ENCODE data around the gene MRPL16.
"Not testable (repeated sequence)": the region's sequence is repeated elsewhere in the genome, so short reads cannot be mapped to it uniquely, and the experiment has no call there.

MRPL16 gene

DNA sequence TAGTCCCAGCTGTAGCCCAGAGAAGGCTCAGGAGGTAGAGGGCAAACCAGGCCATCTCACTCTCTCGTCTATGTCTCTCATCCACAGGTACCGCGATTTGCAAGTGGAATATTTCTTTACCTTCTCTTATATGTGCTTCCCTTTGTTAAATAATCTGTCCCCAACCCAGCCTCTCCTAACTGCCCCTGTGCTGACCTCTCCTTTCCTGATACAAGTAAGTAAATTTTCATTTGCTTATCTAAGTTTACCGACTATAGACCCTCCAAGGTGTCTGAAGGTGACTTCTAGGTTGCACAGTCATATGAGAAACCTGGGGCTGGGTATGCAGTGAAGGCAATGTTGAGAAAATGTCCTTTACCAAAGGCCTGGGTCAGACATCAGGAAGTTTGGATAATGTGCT, 34.8 kb upstream of the MRPL16 start, which contains the start of gene CBLIF:
CBLIF (minus strand) TSS at position 101 of the 400 bp plus-strand sequence; CDS start at position 55, 46 bp downstream.
- no peak within 1 kb of the TSS for H3K27ac ChIP-seq (ENCODE audit: low read depth, low read length)
- H3K36me3 ChIP-seq (ENCODE audit: insufficient read depth, low read length), result no peaks in the 10 kb centered on the region
- H3K4me1 ChIP-seq (ENCODE audit: control insufficient read depth, insufficient read depth, low read length, unreplicated experiment), result no peaks in the 10 kb centered on the region
- peaks cover 23% of the 10 kb centered on the region; the same call in 1 of the 2 replicates for H3K27me3 ChIP-seq (ENCODE audit: insufficient read depth, low read length)
- no peaks in the 10 kb centered on the region for H3K79me2 ChIP-seq (ENCODE audit: control insufficient read depth, insufficient read depth, low read length, unreplicated experiment)
- H2AFZ ChIP-seq (ENCODE audit: low read length, unreplicated experiment), result no peak within 1 kb of the TSS
- no peak within 1 kb of the TSS for H3K4me3 ChIP-seq (ENCODE audit: low read depth, low read length)

DNA sequence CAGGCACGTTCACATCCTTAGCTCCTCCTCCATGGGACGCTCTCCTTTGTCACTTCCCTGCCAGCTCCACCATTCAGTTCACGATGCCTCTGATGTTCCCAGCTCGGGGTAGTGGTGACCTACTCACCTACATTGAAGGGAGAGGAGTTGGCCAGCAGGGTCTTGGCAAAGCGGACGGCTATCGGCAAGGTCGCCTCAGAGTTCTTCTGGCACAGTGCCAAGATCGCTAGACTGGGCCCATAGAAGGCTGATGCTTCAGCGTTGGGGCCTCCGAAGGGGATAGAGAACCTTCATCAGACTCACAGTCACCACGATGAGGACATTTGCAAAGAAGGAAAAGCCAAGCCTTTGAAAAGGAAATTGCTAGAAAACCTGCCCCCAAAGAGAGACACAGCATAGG, 31.7 kb upstream of the MRPL16 start:
- Histone ChIP-seq H3K79me2 (ENCODE audit: control insufficient read depth, insufficient read depth, low read length, unreplicated experiment) (no peaks in the 10 kb centered on the region), H3K27ac (ENCODE audit: low read depth, low read length) (no peak overlapping the region), H3K27me3 (ENCODE audit: insufficient read depth, low read length) (peaks cover 35% of the 10 kb centered on the region), H3K4me3 (ENCODE audit: low read depth, low read length) (no peak overlapping the region), H2AFZ (ENCODE audit: low read length, unreplicated experiment) (no peak overlapping the region), H3K4me1 (ENCODE audit: control insufficient read depth, insufficient read depth, low read length, unreplicated experiment) (no peaks in the 10 kb centered on the region), H3K36me3 (ENCODE audit: insufficient read depth, low read length) (no peaks in the 10 kb centered on the region)

DNA sequence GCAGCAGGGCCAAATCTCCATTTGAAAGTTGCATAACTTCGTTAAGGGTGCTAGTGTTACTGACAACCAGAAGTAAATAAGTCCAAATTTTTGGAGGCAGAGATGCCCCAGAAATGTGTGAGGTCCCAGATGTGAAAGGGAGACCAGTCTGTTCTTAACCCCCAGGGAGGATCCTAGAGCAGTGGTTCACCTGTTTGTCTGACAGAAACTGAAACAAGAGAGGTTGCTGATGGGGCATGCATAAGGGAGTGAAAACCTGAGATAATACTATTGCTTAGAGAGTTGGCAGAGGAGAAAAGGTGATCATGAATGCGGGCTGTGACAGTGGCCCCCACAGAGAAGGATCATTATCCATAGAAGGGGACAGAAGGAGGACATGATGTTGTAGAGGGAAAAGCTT, 30.9 kb upstream of the MRPL16 start:
- H3K4me3 ChIP-seq (ENCODE audit: low read depth, low read length), result no peak overlapping the region
- H3K4me1 ChIP-seq (ENCODE audit: control insufficient read depth, insufficient read depth, low read length, unreplicated experiment), result no peaks in the 10 kb centered on the region
- no peak overlapping the region for H3K27ac ChIP-seq (ENCODE audit: low read depth, low read length)
- no peak overlapping the region for H2AFZ ChIP-seq (ENCODE audit: low read length, unreplicated experiment)
- H3K36me3 ChIP-seq (ENCODE audit: insufficient read depth, low read length), result no peaks in the 10 kb centered on the region
- peaks cover 34% of the 10 kb centered on the region for H3K27me3 ChIP-seq (ENCODE audit: insufficient read depth, low read length)
- no peaks in the 10 kb centered on the region for H3K79me2 ChIP-seq (ENCODE audit: control insufficient read depth, insufficient read depth, low read length, unreplicated experiment)

DNA sequence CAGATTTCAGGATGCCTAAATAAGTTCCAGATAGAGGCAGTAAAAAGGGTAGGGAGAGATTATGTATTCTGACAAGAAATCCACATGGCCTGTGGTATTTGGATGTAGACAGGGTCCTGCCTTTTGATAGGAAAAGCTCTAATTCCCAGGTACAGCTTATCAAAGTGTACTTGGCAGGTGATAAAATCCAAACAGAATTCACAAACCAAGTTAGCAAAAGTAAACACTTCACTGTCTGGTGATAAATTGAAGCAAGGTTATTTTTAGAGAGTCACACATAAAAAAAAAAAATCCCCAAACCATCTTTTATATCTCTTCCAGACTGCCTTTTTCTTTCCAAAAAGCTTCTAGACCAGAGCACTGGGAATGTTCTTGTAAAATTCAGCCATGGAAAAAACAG, 29.0 kb upstream of the MRPL16 start:
- Histone ChIP-seq H3K36me3 (ENCODE audit: insufficient read depth, low read length) (no peaks in the 10 kb centered on the region), H3K4me3 (ENCODE audit: low read depth, low read length) (no peak overlapping the region), H3K79me2 (ENCODE audit: control insufficient read depth, insufficient read depth, low read length, unreplicated experiment) (no peaks in the 10 kb centered on the region), H3K27ac (ENCODE audit: low read depth, low read length) (no peak overlapping the region), H3K4me1 (ENCODE audit: control insufficient read depth, insufficient read depth, low read length, unreplicated experiment) (no peaks in the 10 kb centered on the region), H2AFZ (ENCODE audit: low read length, unreplicated experiment) (no peak overlapping the region), H3K27me3 (ENCODE audit: insufficient read depth, low read length) (peaks cover 38% of the 10 kb centered on the region)

DNA sequence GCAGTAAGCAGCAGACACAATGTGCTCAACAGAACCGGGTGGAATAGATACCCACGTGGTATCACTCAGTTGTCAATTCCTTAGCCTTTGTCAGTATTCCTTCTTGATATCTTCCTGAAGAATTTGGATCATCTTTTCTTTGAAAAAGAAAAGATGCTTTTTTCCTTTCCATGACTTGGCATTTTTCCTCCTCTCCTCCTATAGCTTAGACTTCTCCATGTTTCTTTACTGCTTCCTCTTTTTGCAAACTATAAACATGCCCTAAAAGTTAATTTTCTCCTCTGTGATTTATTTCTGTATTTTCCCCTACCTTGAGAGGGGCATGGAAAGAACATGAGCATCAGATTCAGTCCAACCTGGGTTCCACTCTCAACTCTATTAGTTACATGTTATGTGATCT, 23.0 kb upstream of the MRPL16 start:
- Histone ChIP-seq H3K79me2 (ENCODE audit: control insufficient read depth, insufficient read depth, low read length, unreplicated experiment) (no peaks in the 10 kb centered on the region), H3K36me3 (ENCODE audit: insufficient read depth, low read length) (no peaks in the 10 kb centered on the region), H3K27ac (ENCODE audit: low read depth, low read length) (no peak overlapping the region), H3K4me1 (ENCODE audit: control insufficient read depth, insufficient read depth, low read length, unreplicated experiment) (peaks cover 4% of the 10 kb centered on the region), H3K4me3 (ENCODE audit: low read depth, low read length) (no peak overlapping the region), H3K27me3 (ENCODE audit: insufficient read depth, low read length) (peaks cover 27% of the 10 kb centered on the region), H2AFZ (ENCODE audit: low read length, unreplicated experiment) (no peak overlapping the region)

DNA sequence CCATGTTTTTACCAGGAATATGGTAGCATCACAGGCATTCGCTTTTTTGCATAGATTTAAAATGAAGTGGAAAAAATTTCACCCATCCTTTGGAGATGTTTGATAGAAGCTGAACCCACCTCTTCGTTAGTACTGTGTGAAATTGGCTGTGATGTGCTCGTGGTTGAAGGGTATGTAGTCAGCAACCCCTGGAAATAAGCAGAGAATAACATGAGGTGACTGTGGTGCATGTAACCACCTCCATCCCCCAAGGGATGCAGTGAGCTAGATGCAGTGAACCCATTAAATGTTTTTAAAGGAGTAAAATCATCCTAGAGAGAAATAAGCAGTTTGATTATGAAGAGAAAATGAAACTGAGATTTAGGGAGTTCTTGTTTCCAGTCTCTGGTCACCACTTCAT, 18.8 kb upstream of the MRPL16 start:
- no peak overlapping the region for H3K27ac ChIP-seq (ENCODE audit: low read depth, low read length)
- peak overlapping the region; percentile 34; the same call in 1 of the 2 replicates for H3K4me3 ChIP-seq (ENCODE audit: low read depth, low read length)
- H3K79me2 ChIP-seq (ENCODE audit: control insufficient read depth, insufficient read depth, low read length, unreplicated experiment), result no peaks in the 10 kb centered on the region
- H2AFZ ChIP-seq (ENCODE audit: low read length, unreplicated experiment), result peak overlapping the region; percentile 22
- peaks cover 4% of the 10 kb centered on the region for H3K4me1 ChIP-seq (ENCODE audit: control insufficient read depth, insufficient read depth, low read length, unreplicated experiment)
- no peaks in the 10 kb centered on the region for H3K27me3 ChIP-seq (ENCODE audit: insufficient read depth, low read length)
- no peaks in the 10 kb centered on the region for H3K36me3 ChIP-seq (ENCODE audit: insufficient read depth, low read length)

DNA sequence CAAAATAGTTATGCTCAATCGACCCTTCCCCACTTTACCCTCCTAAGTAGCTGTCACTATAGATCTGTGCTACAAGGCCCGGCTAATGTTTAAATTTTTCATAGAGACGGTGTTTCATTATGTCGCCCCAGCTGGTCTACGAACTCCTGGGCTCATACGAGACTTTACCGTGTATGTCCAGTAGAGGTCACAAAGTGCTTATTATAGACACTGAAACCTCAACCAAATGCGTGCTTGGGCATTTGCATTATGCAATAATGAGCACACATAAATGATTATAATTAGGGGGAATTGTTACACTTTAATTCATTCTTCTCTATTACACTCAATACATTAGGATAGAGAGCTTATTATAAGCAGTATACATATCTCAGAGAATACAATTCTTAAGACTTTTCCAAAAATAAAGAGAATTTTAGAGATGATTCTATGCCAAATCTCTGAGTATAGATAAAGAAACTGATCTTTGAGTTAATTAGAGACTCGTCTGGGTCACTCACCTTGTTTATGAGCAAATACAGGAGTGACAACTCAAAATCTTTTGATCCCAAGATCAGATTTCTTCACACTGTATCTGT, 12.5 kb upstream of the MRPL16 start:
- Histone ChIP-seq H2AFZ (ENCODE audit: low read length, unreplicated experiment) (no peak overlapping the region), H3K36me3 (ENCODE audit: insufficient read depth, low read length) (no peaks in the 10 kb centered on the region), H3K27me3 (ENCODE audit: insufficient read depth, low read length) (0 out of 2 replicates have a peak, but pooled peaks cover 5% of the 10 kb centered on the region), H3K4me3 (ENCODE audit: low read depth, low read length) (no peak overlapping the region), H3K79me2 (ENCODE audit: control insufficient read depth, insufficient read depth, low read length, unreplicated experiment) (no peaks in the 10 kb centered on the region), H3K4me1 (ENCODE audit: control insufficient read depth, insufficient read depth, low read length, unreplicated experiment) (no peaks in the 10 kb centered on the region), H3K27ac (ENCODE audit: low read depth, low read length) (no peak overlapping the region)

DNA sequence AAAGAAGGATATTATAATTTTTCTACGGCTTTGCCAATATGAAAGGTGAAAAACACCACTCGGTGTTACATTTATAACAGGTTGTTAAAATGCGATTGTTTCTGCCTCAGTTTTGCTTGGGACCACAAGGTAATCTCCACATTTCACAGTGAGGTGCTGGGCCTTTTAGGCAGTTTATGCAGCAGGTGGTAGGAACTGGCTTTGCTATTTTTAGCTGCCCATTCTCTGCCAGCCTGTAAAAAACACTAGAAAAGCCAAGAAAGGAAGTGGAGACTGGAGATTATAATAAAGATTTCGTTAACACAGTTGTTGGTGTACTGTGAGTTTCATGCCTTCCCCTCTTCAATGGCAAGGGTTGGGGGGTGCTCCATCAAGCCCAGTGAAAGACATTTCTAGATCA, 8.0 kb upstream of the MRPL16 start:
- H2AFZ ChIP-seq (ENCODE audit: low read length, unreplicated experiment), result no peak overlapping the region
- 0 out of 2 replicates have a peak, but pooled peaks cover 8% of the 10 kb centered on the region for H3K27me3 ChIP-seq (ENCODE audit: insufficient read depth, low read length)
- H3K4me1 ChIP-seq (ENCODE audit: control insufficient read depth, insufficient read depth, low read length, unreplicated experiment), result no peaks in the 10 kb centered on the region
- no peaks in the 10 kb centered on the region for H3K79me2 ChIP-seq (ENCODE audit: control insufficient read depth, insufficient read depth, low read length, unreplicated experiment)
- no peaks in the 10 kb centered on the region for H3K36me3 ChIP-seq (ENCODE audit: insufficient read depth, low read length)
- no peak overlapping the region for H3K4me3 ChIP-seq (ENCODE audit: low read depth, low read length)
- no peak overlapping the region for H3K27ac ChIP-seq (ENCODE audit: low read depth, low read length)

DNA sequence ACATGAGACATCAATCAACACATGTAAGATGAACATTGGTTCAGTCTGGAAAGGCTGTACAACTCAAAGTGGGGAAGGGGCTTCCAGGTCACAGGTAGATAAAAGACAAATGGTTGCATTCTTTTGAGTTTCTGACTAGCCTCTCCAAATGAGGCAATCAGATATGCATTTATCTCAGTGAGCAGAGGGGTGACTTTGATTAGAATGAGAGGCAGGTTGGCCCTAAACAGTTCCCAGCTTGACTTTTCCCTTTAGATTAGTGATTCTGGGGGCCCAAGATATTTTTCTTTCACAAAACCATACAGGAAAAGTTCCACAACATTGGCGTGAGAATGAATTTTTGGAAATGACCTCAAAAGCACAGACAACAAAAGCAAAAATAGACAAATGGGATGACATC, 5.9 kb upstream of the MRPL16 start:
- not testable (repeated sequence) for H3K27me3 ChIP-seq (ENCODE audit: insufficient read depth, low read length); H3K36me3 ChIP-seq (ENCODE audit: insufficient read depth, low read length); H3K4me3 ChIP-seq (ENCODE audit: low read depth, low read length); H3K27ac ChIP-seq (ENCODE audit: low read depth, low read length); H3K79me2 ChIP-seq (ENCODE audit: control insufficient read depth, insufficient read depth, low read length, unreplicated experiment); H3K4me1 ChIP-seq (ENCODE audit: control insufficient read depth, insufficient read depth, low read length, unreplicated experiment); H2AFZ ChIP-seq (ENCODE audit: low read length, unreplicated experiment)

DNA sequence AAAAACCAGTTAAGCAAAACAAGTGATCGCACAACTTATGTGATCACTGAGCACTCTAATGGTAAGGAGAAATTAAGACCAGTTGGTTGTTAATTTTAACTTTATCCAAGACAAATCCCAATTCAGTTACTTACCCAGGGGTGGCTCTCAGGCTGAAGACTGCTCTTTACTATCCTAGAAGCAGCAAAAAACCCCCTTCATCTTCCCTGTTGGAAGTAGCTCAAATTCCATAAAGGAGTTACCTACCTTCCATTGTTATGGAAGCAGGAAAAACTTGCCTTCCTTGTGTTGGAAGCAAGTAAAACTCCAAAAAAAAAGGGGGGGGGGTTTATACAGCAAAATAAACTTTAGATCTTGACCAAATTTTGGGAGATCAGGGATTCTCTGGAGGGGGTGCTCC, 5.2 kb upstream of the MRPL16 start:
- Histone ChIP-seq H3K27ac (ENCODE audit: low read depth, low read length) (no peak overlapping the region), H3K4me3 (ENCODE audit: low read depth, low read length) (no peak overlapping the region), H3K79me2 (ENCODE audit: control insufficient read depth, insufficient read depth, low read length, unreplicated experiment) (no peaks in the 10 kb centered on the region), H3K4me1 (ENCODE audit: control insufficient read depth, insufficient read depth, low read length, unreplicated experiment) (no peaks in the 10 kb centered on the region), H2AFZ (ENCODE audit: low read length, unreplicated experiment) (no peak overlapping the region), H3K36me3 (ENCODE audit: insufficient read depth, low read length) (no peaks in the 10 kb centered on the region), H3K27me3 (ENCODE audit: insufficient read depth, low read length) (0 out of 2 replicates have a peak, but pooled peaks cover 8% of the 10 kb centered on the region)

DNA sequence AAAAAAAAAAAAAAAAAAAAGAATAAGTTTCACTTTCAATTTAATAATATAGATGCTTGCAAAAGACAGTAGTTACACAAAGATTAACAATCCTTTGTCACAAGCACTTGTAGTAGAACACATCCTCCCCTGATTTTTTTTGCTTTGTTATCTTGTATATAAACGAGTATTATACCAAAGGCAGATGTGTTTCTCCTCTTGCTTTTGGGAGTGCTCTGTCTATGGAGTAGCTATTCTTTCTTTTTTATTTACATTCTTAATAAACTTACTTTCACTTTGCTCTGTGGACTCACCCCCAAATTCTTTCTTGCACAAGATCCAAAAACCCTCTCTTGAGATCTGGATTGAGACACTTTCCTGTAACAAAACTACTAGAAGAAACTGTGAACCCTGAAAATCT, 3.4 kb upstream of the MRPL16 start:
- peak overlapping the region; percentile 19 for H3K4me3 ChIP-seq (ENCODE audit: low read depth, low read length)
- no peaks in the 10 kb centered on the region for H3K36me3 ChIP-seq (ENCODE audit: insufficient read depth, low read length)
- peaks cover 5% of the 10 kb centered on the region for H3K4me1 ChIP-seq (ENCODE audit: control insufficient read depth, insufficient read depth, low read length, unreplicated experiment)
- H3K27me3 ChIP-seq (ENCODE audit: insufficient read depth, low read length), result 0 out of 2 replicates have a peak, but pooled peaks cover 8% of the 10 kb centered on the region
- peaks cover 12% of the 10 kb centered on the region for H3K79me2 ChIP-seq (ENCODE audit: control insufficient read depth, insufficient read depth, low read length, unreplicated experiment)
- H3K27ac ChIP-seq (ENCODE audit: low read depth, low read length), result no peak overlapping the region
- peak overlapping the region; percentile 61 for H2AFZ ChIP-seq (ENCODE audit: low read length, unreplicated experiment)
